Right lobe of liver (tissue), 4 donors: ENCODE results near the gene PLPP7.

Experiments used
- CTCF ChIP-seq, 4 donors: fragments of 200-600 bp in 3 of 4; fragments of 450-650 bp in 1 of 4; IDR thresholded peaks; one replicate each; pipeline versions ENCODE4 v1.5.1 to v1.8.0; 2016 to 2022; ENCODE audit warnings: antibody characterized with exemption in 4 of 4, mild to moderate bottlenecking in 2 of 4
- POLR2A ChIP-seq: fragments of 450-650 bp; IDR thresholded peaks from one replicate; pipeline ENCODE4 v1.6.1; 2017; ENCODE audit warnings: antibody characterized with exemption, mild to moderate bottlenecking
- donor health status: DM: no; HTN: no; CAD: no.
- donor health status: DM: no; HTN: no; CAD: no.
- donor health status: DM: no; HTN: yes; CAD: no.

GRCh38 chr9:131263701-131264100, 25.8 kb upstream of the PLPP7 start:
- no peak for TF ChIP-seq CTCF (IDR thresholded peaks at IDR 0.05)
- no peak for TF ChIP-seq POLR2A
